ENCODE data around the gene TBC1D5.
"Not testable (repeated sequence)": the region's sequence is repeated elsewhere in the genome, so short reads cannot be mapped to it uniquely, and the experiment has no call there.

The TBC1D5 gene

GRCh38 chr3:17136136-17136721 lies 606.2 kb downstream of the TBC1D5 start:
- Histone ChIP-seq H3K27ac (ENCODE audit: low read depth in 2 of 2, low read length in 2 of 2) (no peak overlapping the region), H3K4me1 (ENCODE audit: control insufficient read depth in 2 of 2, insufficient read depth in 2 of 2, low read length in 2 of 2) (no peaks in the 10 kb centered on the region), H3K36me3 (ENCODE audit: control insufficient read depth in 2 of 2, insufficient read depth in 2 of 2, low read length in 2 of 2) (no peaks in the 10 kb centered on the region), H3K9me3 (ENCODE audit: control insufficient read depth in 2 of 2, low read length in 2 of 2) (no peaks in the 10 kb centered on the region), H3K9ac (ENCODE audit: low read depth in 1 of 2, low read length in 2 of 2) (no peak overlapping the region), H3K27me3 (ENCODE audit: control insufficient read depth in 2 of 2, insufficient read depth in 2 of 2, low read length in 2 of 2) (peaks cover 0 to 2% of the 10 kb centered on the region in 2 donors), H3K4me3 (ENCODE audit: low read length in 2 of 2) (no peak overlapping the region)

- Histone ChIP-seq H3K36me3 (ENCODE audit: control insufficient read depth in 2 of 2, insufficient read depth in 2 of 2, low read length in 2 of 2) (no peaks in the 10 kb centered on the region), H3K4me3 (ENCODE audit: low read length in 2 of 2) (no peak overlapping the region), H3K27me3 (ENCODE audit: control insufficient read depth in 2 of 2, insufficient read depth in 2 of 2, low read length in 2 of 2) (peaks cover 0 to 2% of the 10 kb centered on the region in 2 donors), H3K27ac (ENCODE audit: low read depth in 2 of 2, low read length in 2 of 2) (no peak overlapping the region), H3K9ac (ENCODE audit: low read depth in 1 of 2, low read length in 2 of 2) (no peak overlapping the region), H3K4me1 (ENCODE audit: control insufficient read depth in 2 of 2, insufficient read depth in 2 of 2, low read length in 2 of 2) (no peaks in the 10 kb centered on the region), H3K9me3 (ENCODE audit: control insufficient read depth in 2 of 2, low read length in 2 of 2) (no peaks in the 10 kb centered on the region)
Observed at GRCh38 chr3:17135696-17136095, 606.7 kb downstream of the TBC1D5 start.

GRCh38 chr3:17133632-17134545 lies 608.5 kb downstream of the TBC1D5 start:
- Histone ChIP-seq H3K4me3 (ENCODE audit: low read length in 2 of 2) (no peak overlapping the region), H3K9ac (ENCODE audit: low read depth in 1 of 2, low read length in 2 of 2) (no peak overlapping the region), H3K4me1 (ENCODE audit: control insufficient read depth in 2 of 2, insufficient read depth in 2 of 2, low read length in 2 of 2) (no peaks in the 10 kb centered on the region), H3K36me3 (ENCODE audit: control insufficient read depth in 2 of 2, insufficient read depth in 2 of 2, low read length in 2 of 2) (no peaks in the 10 kb centered on the region), H3K9me3 (ENCODE audit: control insufficient read depth in 2 of 2, low read length in 2 of 2) (no peaks in the 10 kb centered on the region), H3K27me3 (ENCODE audit: control insufficient read depth in 2 of 2, insufficient read depth in 2 of 2, low read length in 2 of 2) (no peaks in the 10 kb centered on the region), H3K27ac (ENCODE audit: low read depth in 2 of 2, low read length in 2 of 2) (no peak overlapping the region)

- no peaks in the 10 kb centered on the region for H3K27me3 ChIP-seq (ENCODE audit: control insufficient read depth in 2 of 2, insufficient read depth in 2 of 2, low read length in 2 of 2)
- H3K9ac ChIP-seq (ENCODE audit: low read depth in 1 of 2, low read length in 2 of 2) = no peak overlapping the region
- no peaks in the 10 kb centered on the region for H3K36me3 ChIP-seq (ENCODE audit: control insufficient read depth in 2 of 2, insufficient read depth in 2 of 2, low read length in 2 of 2)
- H3K9me3 ChIP-seq (ENCODE audit: control insufficient read depth in 2 of 2, low read length in 2 of 2) = no peaks in the 10 kb centered on the region
- H3K27ac ChIP-seq (ENCODE audit: low read depth in 2 of 2, low read length in 2 of 2) = no peak overlapping the region
- no peaks in the 10 kb centered on the region for H3K4me1 ChIP-seq (ENCODE audit: control insufficient read depth in 2 of 2, insufficient read depth in 2 of 2, low read length in 2 of 2)
- H3K4me3 ChIP-seq (ENCODE audit: low read length in 2 of 2) = no peak overlapping the region
Observed at GRCh38 chr3:17132286-17133115, 609.9 kb downstream of the TBC1D5 start.

GRCh38 chr3:17130956-17131355 lies 611.5 kb downstream of the TBC1D5 start:
- Histone ChIP-seq H3K27me3 (ENCODE audit: control insufficient read depth in 2 of 2, insufficient read depth in 2 of 2, low read length in 2 of 2) (no peaks in the 10 kb centered on the region), H3K4me3 (ENCODE audit: low read length in 2 of 2) (no peak overlapping the region), H3K9ac (ENCODE audit: low read depth in 1 of 2, low read length in 2 of 2) (no peak overlapping the region), H3K9me3 (ENCODE audit: control insufficient read depth in 2 of 2, low read length in 2 of 2) (no peaks in the 10 kb centered on the region), H3K27ac (ENCODE audit: low read depth in 2 of 2, low read length in 2 of 2) (no peak overlapping the region), H3K36me3 (ENCODE audit: control insufficient read depth in 2 of 2, insufficient read depth in 2 of 2, low read length in 2 of 2) (no peaks in the 10 kb centered on the region), H3K4me1 (ENCODE audit: control insufficient read depth in 2 of 2, insufficient read depth in 2 of 2, low read length in 2 of 2) (no peaks in the 10 kb centered on the region)

GRCh38 chr3:17129556-17129955 lies 612.9 kb downstream of the TBC1D5 start:
- no peaks in the 10 kb centered on the region for H3K9me3 ChIP-seq (ENCODE audit: control insufficient read depth in 2 of 2, low read length in 2 of 2)
- no peaks in the 10 kb centered on the region for H3K4me1 ChIP-seq (ENCODE audit: control insufficient read depth in 2 of 2, insufficient read depth in 2 of 2, low read length in 2 of 2)
- no peak overlapping the region for H3K27ac ChIP-seq (ENCODE audit: low read depth in 2 of 2, low read length in 2 of 2)
- H3K9ac ChIP-seq (ENCODE audit: low read depth in 1 of 2, low read length in 2 of 2) = no peak overlapping the region
- H3K27me3 ChIP-seq (ENCODE audit: control insufficient read depth in 2 of 2, insufficient read depth in 2 of 2, low read length in 2 of 2) = no peaks in the 10 kb centered on the region
- H3K4me3 ChIP-seq (ENCODE audit: low read length in 2 of 2) = no peak overlapping the region
- H3K36me3 ChIP-seq (ENCODE audit: control insufficient read depth in 2 of 2, insufficient read depth in 2 of 2, low read length in 2 of 2) = no peaks in the 10 kb centered on the region

- H3K27ac ChIP-seq (ENCODE audit: low read depth in 2 of 2, low read length in 2 of 2); H3K4me3 ChIP-seq (ENCODE audit: low read length in 2 of 2); H3K27me3 ChIP-seq (ENCODE audit: control insufficient read depth in 2 of 2, insufficient read depth in 2 of 2, low read length in 2 of 2); H3K36me3 ChIP-seq (ENCODE audit: control insufficient read depth in 2 of 2, insufficient read depth in 2 of 2, low read length in 2 of 2); H3K9ac ChIP-seq (ENCODE audit: low read depth in 1 of 2, low read length in 2 of 2); H3K4me1 ChIP-seq (ENCODE audit: control insufficient read depth in 2 of 2, insufficient read depth in 2 of 2, low read length in 2 of 2); H3K9me3 ChIP-seq (ENCODE audit: control insufficient read depth in 2 of 2, low read length in 2 of 2): not testable (repeated sequence)
Observed at GRCh38 chr3:17128671-17129070, 613.8 kb downstream of the TBC1D5 start.

GRCh38 chr3:17125738-17126442 lies 616.5 kb downstream of the TBC1D5 start:
- Histone ChIP-seq H3K27ac (ENCODE audit: low read depth in 2 of 2, low read length in 2 of 2) (no peak overlapping the region), H3K4me1 (ENCODE audit: control insufficient read depth in 2 of 2, insufficient read depth in 2 of 2, low read length in 2 of 2) (no peaks in the 10 kb centered on the region), H3K9me3 (ENCODE audit: control insufficient read depth in 2 of 2, low read length in 2 of 2) (peaks cover 0 to 1% of the 10 kb centered on the region in 2 donors), H3K36me3 (ENCODE audit: control insufficient read depth in 2 of 2, insufficient read depth in 2 of 2, low read length in 2 of 2) (no peaks in the 10 kb centered on the region), H3K27me3 (ENCODE audit: control insufficient read depth in 2 of 2, insufficient read depth in 2 of 2, low read length in 2 of 2) (no peaks in the 10 kb centered on the region), H3K4me3 (ENCODE audit: low read length in 2 of 2) (no peak overlapping the region), H3K9ac (ENCODE audit: low read depth in 1 of 2, low read length in 2 of 2) (no peak overlapping the region)

GRCh38 chr3:17122758-17123157 lies 619.7 kb downstream of the TBC1D5 start:
- Histone ChIP-seq H3K4me3 (ENCODE audit: low read length in 2 of 2) (no peak overlapping the region), H3K27ac (ENCODE audit: low read depth in 2 of 2, low read length in 2 of 2) (no peak overlapping the region), H3K27me3 (ENCODE audit: control insufficient read depth in 2 of 2, insufficient read depth in 2 of 2, low read length in 2 of 2) (no peaks in the 10 kb centered on the region), H3K4me1 (ENCODE audit: control insufficient read depth in 2 of 2, insufficient read depth in 2 of 2, low read length in 2 of 2) (no peaks in the 10 kb centered on the region), H3K9me3 (ENCODE audit: control insufficient read depth in 2 of 2, low read length in 2 of 2) (peaks cover 0 to 1% of the 10 kb centered on the region in 2 donors), H3K9ac (ENCODE audit: low read depth in 1 of 2, low read length in 2 of 2) (no peak overlapping the region), H3K36me3 (ENCODE audit: control insufficient read depth in 2 of 2, insufficient read depth in 2 of 2, low read length in 2 of 2) (no peaks in the 10 kb centered on the region)

All from mucosa of rectum (tissue), 2 donors.